KG1 (cell line): Measurements from ENCODE around the gene PDGFRB.

Experiments used
- DNase-seq: peaks from one replicate; lab custom pipeline; 2025; lab: John Stamatoyannopoulos, UW

The PDGFRB gene

GRCh38 chr5:150144879-150145278, 10.8 kb downstream of the PDGFRB start:
- no peak for DNase-seq

DNA sequence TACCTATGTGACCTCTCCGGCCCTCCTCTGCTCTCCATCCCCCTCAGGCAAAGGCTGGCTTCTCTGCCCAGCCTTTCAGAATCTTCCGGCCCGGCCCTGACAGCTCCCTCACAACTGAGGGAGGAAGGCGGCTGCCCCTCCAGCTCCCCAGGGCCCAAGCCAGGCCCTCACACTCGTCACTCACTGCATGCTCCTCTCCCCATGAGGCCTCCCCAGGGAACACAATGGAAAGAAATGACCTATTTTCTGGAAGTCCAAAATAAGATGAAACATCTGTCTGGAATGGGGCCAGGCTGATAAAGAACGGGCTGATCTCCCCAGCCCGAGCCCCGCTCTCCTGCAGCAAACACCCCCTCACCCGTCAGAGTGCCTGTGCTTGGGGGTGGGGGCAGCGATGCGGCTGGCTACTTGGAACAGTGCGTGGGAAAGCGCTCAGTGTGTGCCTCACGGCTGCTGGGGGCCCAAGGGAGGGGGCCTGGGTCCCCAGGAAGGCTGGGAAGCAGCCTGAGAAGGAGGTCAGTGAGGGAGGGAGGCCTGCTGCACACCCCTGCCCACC, 11.3 kb downstream of the PDGFRB start:
- DNase-seq: no peak

DNA sequence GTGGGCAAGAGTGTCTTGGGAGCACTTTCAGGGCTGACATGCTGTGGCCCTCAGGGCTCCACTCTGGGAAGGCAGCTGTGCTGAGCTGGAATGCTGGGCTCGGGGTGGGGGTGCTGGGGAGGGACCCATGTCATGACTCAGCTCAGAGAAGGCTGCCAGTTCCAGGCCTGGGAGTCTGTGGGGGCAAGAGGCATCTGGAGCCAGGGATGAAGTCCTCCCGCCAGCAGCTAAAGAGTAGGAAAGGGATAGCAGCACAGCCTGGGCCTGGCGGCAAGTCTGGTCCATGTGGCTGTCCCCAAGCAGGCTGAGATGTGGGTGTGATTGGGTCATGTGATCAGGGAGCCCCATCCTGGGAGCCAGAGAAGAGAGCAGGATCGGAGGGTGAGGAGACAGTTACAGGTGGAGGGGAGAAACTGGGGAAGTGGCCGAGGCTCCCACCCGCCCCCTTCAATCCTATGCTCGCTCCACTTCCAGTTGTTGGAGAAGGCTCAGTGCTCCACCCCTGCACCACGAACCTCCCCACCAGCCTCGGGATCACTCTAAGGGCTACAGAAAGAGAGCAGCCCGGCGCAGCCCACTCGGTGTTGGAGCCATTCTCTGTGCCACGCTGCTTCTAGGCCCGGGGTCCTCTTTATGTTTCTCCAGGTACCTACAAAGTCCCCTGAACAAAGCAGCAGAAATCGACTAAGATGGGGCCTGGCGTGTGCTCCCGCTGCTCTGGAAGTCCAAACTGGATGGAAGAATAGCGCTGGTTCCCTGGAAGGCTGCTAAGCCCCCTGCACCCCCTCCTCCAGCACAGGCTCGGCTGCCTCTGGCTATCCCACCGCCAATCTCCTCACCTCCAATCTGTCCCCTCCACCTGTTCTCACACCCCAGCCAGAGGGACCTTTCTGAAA, 12.0 kb downstream of the PDGFRB start:
- DNase-seq: no peak

DNA sequence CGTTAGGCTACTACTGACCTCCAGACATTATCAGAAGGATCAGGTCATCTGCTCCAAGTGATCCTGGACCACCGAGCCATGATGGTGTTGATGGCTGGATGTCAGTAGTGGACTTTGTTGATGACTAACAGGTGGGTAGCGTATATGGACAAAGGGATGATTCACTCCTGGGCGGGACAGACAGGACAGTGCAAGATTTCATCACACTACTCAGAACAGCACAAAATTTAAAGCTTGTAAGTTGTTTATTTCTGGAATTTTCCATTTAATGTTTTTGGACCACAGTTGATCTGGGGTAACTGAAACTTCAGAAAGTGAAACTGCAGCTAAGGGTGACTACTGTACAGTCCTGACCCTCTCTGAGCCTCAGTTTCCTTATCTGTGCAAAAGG, 12.7 kb downstream of the PDGFRB start:
- no peak for DNase-seq

- no peak for DNase-seq
Measured at GRCh38 chr5:150142185-150142958, 13.3 kb downstream of the PDGFRB start.

- no peak for DNase-seq
Measured at GRCh38 chr5:150141544-150142184, 14.0 kb downstream of the PDGFRB start.

- DNase-seq: no peak
Measured at GRCh38 chr5:150140830-150141229, 14.8 kb downstream of the PDGFRB start.

DNA sequence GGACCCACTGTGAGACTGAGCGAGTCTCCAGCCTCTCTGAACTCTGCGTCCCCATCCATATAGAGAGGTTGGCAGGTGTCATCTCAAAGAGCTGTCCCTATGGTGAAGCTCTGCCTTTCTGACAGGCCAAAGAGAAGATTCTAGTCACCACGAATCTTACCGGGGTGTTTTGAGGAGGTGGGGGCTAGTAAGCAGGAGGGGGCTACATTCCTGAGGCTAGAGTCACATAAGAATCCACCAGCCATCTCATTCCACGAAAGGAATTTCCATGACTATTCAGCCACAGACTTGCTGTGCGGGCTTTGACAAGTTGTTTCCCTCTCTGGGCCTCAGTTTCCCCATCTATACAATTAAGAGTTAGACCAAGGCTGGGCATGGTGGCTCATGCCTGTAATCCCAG, 16.3 kb downstream of the PDGFRB start:
- no peak for DNase-seq

DNA sequence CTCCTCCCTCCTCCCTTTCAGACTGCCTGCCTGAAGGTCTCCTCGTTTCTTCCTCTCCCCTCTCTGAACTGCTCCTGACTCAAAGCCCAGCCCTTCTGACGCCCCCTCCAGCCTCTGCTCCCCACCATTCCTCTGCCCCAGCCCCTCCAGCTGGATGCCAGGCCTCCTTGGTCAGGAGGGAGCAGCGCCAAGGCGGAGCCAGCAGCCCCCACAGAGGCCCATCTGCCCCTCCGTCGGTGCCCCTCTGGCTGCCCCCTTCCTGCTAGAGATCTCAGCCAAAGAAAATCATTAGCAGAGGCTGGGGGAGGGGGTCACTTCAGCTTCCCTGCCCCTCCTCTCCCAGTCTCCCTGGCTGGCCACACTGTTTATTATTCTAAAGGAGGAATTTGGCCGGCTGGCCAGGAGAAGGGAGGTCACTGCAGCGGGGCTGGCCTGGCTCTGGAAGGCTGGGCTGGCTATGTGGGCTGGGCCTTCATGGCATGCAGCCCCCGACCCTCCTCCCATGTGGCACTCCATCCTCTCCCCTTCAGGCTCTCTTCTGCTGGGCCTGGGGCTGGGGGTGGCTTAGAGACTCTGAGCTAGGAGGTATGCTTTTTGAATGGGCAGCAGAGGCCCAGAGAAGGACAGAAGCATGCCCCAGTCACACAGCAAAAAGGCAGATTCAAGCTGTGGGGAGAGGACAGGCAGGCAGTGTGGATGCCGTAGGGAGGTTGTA, 16.9 kb downstream of the PDGFRB start:
- DNase-seq: no peak

DNA sequence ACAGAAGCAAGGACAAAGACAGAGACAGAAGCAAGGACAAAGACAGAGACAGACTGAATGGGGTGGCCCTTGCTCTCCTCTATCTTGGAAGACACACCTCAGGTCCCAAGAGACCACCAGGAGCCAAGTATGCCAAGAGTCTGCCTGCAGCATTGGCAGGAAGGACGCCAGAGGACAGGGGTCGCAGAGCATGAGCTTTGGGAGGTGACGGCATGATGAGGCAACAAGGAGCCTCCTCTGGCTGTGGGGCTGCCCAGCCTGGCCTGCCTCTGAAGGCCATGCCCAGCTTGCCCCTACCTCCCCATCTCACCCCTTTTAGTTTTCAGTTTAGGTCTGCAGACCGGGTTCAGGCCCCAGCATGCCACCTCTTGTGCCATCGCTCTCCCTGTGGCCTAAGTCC, 17.6 kb downstream of the PDGFRB start:
- no peak for DNase-seq

DNA sequence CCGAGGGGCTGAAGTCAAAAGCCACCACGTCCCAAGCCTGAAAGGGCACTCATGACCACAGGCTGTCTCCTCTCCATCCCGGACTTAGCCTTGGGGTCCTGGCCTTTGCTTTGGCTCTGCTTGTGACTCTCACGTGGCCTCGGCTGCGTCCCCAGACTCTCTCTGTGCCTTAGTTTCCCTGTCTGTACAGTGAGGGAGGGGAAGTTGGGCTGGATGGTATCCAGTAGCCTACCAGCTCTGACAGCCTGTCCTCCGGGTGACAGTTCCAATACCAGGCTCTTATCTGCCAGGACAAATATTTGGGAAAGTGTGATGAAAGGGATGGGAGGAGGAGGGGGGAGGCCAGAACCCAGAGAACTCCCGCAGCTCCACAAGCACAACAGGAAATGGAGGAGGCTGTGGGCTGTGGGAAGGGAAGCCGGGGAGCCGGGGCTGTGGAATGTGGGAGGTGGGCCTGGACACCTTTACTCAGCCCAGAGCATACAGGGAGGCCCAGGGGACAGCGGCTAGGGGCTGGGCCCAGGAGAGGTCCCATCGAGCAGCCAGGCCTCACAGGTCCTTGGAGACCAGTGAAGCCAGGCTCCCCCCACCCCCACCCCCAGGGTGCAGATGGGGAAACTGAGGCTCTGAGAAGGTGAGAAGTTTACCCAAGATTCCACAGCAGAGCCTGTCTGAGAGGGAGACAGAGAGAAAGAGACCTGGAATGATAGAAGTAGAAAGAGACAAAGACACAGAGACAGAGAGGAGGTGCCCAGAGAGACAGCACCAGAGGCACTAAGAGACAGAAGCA, 18.3 kb downstream of the PDGFRB start:
- DNase-seq: no peak

DNA sequence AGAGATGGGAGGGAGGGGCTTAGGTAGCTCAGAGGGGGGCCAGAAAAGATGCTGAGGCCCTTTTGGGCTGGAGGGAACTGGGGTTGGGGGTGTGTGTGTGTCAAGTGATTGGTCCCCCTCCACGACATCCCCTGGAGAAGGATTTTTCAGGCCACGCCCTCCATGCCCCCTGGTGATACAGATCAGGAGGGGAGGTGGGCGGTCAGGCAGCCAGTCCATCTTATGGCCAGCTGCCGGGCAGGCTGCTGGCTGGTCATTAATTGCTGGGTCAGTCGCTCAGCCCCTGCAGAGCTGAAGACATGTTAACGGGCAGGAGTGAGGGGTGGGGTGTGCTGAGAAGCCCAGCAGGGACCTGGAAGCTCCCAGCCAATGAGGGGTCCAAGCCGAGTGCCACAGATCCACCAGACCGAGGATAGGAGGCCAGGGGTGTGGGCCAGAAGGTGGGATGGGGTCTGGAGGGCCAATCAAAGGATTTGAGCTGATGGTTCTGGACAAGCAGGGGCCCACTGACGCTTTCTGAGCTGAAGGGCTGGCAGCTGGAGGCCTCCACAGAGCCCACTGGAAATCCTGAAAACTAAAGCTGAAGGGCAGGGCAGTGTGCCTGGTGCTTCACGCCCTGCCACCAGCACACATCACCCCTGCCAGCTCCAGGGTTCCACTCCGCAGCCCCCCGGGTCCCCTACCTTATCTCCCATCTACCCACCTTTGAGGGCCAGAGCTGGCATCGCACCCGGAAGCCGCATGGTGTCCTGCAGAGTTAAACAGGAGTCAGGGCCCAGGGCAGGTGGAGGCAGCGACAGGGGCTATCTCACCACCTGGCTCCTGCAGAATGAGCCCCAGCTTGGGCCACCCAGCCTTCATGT, 19.1 kb downstream of the PDGFRB start:
- DNase-seq: no peak

DNA sequence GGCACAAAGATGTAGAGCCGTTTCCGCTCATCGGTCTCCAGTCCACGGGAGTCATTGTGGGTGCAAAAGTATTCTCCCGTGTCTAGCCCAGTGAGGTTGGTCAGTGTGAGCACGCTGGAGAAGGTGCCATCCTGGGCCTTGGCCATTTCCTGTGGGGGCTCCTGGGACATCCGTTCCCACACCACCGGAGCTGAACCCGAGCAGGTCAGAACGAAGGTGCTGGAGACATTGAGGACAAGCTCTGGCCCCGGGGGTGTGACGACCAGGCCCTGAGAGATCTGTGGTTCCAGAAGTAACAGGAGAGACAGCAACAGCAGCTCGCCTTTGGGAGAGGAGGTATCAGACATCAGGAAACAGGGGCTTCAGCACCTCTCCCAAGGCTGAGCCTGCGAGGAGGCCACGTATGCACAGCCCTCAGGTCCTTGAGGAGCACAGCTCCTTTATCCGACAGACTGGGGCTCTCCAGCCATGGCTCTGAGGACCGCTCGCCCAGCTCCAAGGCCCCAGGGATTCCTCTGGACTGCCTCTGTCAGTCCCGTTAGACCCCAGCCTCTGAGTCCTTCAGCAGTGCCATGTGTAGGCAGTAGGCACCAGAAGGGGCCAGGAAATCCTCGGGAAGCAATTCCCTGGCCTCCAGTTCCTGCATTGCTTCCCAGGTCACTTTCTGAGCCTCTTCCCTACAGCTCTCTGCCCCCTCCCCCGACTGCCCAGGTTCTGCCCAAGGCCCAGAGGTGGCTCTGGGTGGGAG, 19.9 kb downstream of the PDGFRB start:
- DNase-seq: no peak

- no peak for DNase-seq
Measured at GRCh38 chr5:150134198-150134588, 21.5 kb downstream of the PDGFRB start.

- DNase-seq: no peak
Measured at GRCh38 chr5:150133581-150134197, 22.0 kb downstream of the PDGFRB start.

DNA sequence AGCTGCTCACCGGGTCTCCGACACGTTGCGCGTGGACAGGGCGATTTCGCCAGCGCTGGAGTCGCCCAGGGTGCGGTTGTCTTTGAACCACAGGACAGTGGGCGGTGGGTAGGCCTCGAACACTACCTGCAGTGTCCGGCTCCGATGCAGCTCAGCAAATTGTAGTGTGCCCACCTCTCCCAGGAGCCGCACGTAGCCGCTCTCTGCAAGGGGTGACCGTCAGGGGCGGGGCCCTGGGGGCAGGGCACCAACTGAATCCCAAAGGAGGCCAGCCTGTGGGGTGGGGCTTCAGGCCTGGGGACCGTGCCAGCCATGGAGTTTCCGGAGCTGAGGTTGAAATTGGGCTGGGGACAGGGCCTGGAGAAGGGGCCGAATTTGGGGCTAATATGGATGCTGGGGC, 22.9 kb downstream of the PDGFRB start:
- no peak for DNase-seq

DNA sequence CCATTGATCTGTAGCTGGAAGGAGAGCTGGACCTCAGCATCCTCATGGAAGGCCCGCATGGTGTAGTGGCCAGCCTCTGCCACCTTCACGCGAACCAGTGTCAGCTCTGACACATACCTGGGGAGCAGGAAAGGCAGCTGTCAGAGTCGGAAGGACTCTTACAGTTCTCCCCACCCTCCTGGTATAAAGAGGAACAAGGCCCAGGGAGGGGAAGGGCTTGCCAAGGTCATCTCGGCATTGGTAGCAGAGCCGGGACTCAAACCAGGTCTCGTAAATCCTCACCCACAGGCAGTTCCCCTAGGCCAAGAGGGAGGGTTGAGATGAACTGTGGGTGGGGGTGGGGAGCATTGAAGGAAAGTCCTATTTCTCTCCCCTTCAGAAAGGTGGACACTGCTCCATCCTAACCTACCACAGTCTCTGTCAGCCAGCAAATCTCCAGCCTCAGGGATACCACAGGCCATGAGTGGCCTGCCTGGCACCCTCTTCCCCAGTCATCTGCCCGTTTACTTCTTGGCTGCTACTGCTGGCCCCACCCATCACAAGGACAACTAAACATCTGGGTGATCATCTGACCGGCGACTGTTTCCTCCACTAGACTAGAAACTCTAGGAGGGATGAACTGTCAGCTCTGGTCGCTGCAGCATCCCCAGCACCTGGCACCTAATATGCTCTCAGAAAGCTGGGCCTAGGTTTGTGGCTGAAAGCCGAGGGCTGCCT, 23.5 kb downstream of the PDGFRB start:
- no peak for DNase-seq

GRCh38 chr5:150131461-150131860, 24.2 kb downstream of the PDGFRB start:
- DNase-seq: no peak
